NCI-H748 (cell line): ENCODE measurements around the gene ADAMTS7.
"Not testable (repeated sequence)": the region's sequence is repeated elsewhere in the genome, so short reads cannot be mapped to it uniquely, and the experiment has no call there.

Experiments used
- DNase-seq: peaks from one replicate; lab custom pipeline; 2025; ENCODE audit not compliant: unreplicated experiment; lab: John Stamatoyannopoulos, UW

ADAMTS7 gene

GRCh38 chr15:78755900-78756591 lies 55.2 kb downstream of the ADAMTS7 start:
- peak; percentile 13 for DNase-seq

- not testable (repeated sequence) for DNase-seq
These were observed 56.5 kb downstream of the ADAMTS7 start for GRCh38 chr15:78754637-78755280.

GRCh38 chr15:78753751-78754535 lies 57.3 kb downstream of the ADAMTS7 start:
- not testable (repeated sequence) for DNase-seq

GRCh38 chr15:78753359-78753659 lies 58.0 kb downstream of the ADAMTS7 start:
- DNase-seq: not testable (repeated sequence)

GRCh38 chr15:78752492-78753358 lies 58.5 kb downstream of the ADAMTS7 start:
- DNase-seq: no peak

- DNase-seq: no peak
These were observed 59.7 kb downstream of the ADAMTS7 start for GRCh38 chr15:78751602-78751979.

- DNase-seq: peak; percentile 72
These were observed 60.2 kb downstream of the ADAMTS7 start for GRCh38 chr15:78750974-78751601.

GRCh38 chr15:78750566-78750965 lies 60.7 kb downstream of the ADAMTS7 start:
- DNase-seq: no peak

- no peak for DNase-seq
These were observed 61.4 kb downstream of the ADAMTS7 start for GRCh38 chr15:78749831-78750230.

- DNase-seq: not testable (repeated sequence)
These were observed 63.4 kb downstream of the ADAMTS7 start for GRCh38 chr15:78747877-78748276.

GRCh38 chr15:78741674-78742073 lies 69.6 kb downstream of the ADAMTS7 start:
- DNase-seq: not testable (repeated sequence)

GRCh38 chr15:78740904-78741274 lies 70.4 kb downstream of the ADAMTS7 start:
- DNase-seq: no peak

GRCh38 chr15:78739996-78740903 lies 71.0 kb downstream of the ADAMTS7 start:
- DNase-seq: peak; percentile 64

GRCh38 chr15:78739206-78739605 lies 72.1 kb downstream of the ADAMTS7 start:
- no peak for DNase-seq

GRCh38 chr15:78737931-78738558 lies 73.2 kb downstream of the ADAMTS7 start:
- DNase-seq: peak; percentile 12

- DNase-seq: no peak
These were observed 74.0 kb downstream of the ADAMTS7 start for GRCh38 chr15:78737187-78737820.

GRCh38 chr15:78736286-78736685 lies 75.0 kb downstream of the ADAMTS7 start:
- DNase-seq: peak; percentile 1

- DNase-seq: no peak
These were observed 76.7 kb downstream of the ADAMTS7 start for GRCh38 chr15:78734451-78735064.
